GM19035 (cell line): Measurements from ENCODE around the gene RAPSN.

Experiments used
- ATAC-seq: cut with Tn5 transposase; IDR thresholded peaks from one replicate; pipeline ENCODE4 v1.9.1; 2021; ENCODE audit not compliant: unreplicated experiment

Gene RAPSN

DNA sequence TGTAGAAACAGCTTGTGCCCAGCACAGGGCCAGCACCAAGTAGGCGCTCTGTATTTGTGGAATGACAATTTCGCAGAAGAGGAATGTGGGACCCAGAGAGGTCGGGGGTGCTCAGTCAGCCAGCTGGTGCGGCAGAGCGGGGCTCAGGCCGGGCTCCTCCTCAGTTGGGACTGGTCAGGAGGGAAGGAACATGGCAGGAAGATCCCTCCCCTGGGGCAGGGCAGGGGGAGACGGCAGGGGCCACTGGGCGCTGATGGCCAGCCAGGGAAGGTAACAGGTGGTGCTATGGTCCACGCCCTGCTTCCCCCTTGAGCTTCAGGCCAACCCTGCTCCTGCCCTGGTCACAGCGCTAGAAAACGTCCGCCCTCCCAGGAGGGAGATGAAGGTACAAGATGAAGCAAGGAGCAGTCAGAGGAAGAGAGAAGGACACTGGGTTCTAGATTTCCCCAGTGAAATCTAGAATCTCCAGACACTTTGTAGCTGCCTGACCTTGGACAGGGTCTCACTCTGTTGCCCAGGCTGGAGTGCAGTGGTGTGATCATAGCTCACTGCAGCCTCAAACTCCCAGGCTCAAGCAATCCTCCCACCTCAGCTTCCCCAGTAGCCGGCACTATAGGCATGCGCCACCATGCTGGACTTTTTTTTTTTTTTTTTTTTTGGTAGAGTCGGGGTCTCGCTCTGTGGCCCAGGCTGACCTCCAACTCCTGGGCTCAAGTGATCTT is 57.1 kb downstream of the RAPSN start:
- ATAC-seq = no peak

- ATAC-seq = no peak
These were observed 57.8 kb downstream of the RAPSN start for GRCh38 chr11:47391077-47391583.

- ATAC-seq = no peak
These were observed 58.5 kb downstream of the RAPSN start for GRCh38 chr11:47390422-47390760.

GRCh38 chr11:47389577-47390421 is 59.1 kb downstream of the RAPSN start:
- no peak for ATAC-seq

GRCh38 chr11:47388697-47389576 is 60.0 kb downstream of the RAPSN start:
- ATAC-seq = no peak

- no peak for ATAC-seq
These were observed 60.8 kb downstream of the RAPSN start for GRCh38 chr11:47387944-47388696.
